ENCODE data around the gene TSPAN14.
"Not testable (repeated sequence)": the region's sequence is repeated elsewhere in the genome, so short reads cannot be mapped to it uniquely, and the experiment has no call there.

The TSPAN14 gene

GRCh38 chr10:80416479-80417098 lies 37.5 kb upstream of the TSPAN14 start:
- Histone ChIP-seq H3K4me1 (ENCODE audit: insufficient read depth, low read length, severe bottlenecking) (peaks cover 7% of the 10 kb centered on the region), H3K4me2 (ENCODE audit: low read length) (no peak overlapping the region), H3K9me2 (ENCODE audit: low read depth, low read length) (no peaks in the 10 kb centered on the region), H3K36me3 (ENCODE audit: insufficient read depth, low read length) (peaks cover 5% of the 10 kb centered on the region; the same call in 1 of the 2 replicates), H3K9me3 (ENCODE audit: low read length) (no peaks in the 10 kb centered on the region), H4K20me1 (ENCODE audit: insufficient read depth, low read length) (no peaks in the 10 kb centered on the region), H3K4me3 (ENCODE audit: low read depth, low read length, poor library complexity, severe bottlenecking) (no peak overlapping the region), H3K27ac (ENCODE audit: low read depth, low read length, poor library complexity, severe bottlenecking) (no peak overlapping the region), H3K27me3 (ENCODE audit: insufficient read depth, low read length) (no peaks in the 10 kb centered on the region), H3F3A (ENCODE audit: insufficient read depth, low read length) (no peaks in the 10 kb centered on the region), H2AFZ (ENCODE audit: low read length) (no peak overlapping the region), H3K9ac (ENCODE audit: low read length) (no peak overlapping the region), H3K79me2 (ENCODE audit: insufficient read depth, low read length) (no peaks in the 10 kb centered on the region)
- TF ChIP-seq EZH2 (IDR thresholded peaks at IDR 0.05; ENCODE audit: borderline replicate concordance, low read length) (no peak), CTCF (IDR thresholded peaks at IDR 0.05; ENCODE audit: low read length) (no peak)

- H3K27me3 ChIP-seq (ENCODE audit: insufficient read depth, low read length); H3K9me3 ChIP-seq (ENCODE audit: low read length); H3K36me3 ChIP-seq (ENCODE audit: insufficient read depth, low read length); H3K4me2 ChIP-seq (ENCODE audit: low read length); H2AFZ ChIP-seq (ENCODE audit: low read length); H3K27ac ChIP-seq (ENCODE audit: low read depth, low read length, poor library complexity, severe bottlenecking); H3K9ac ChIP-seq (ENCODE audit: low read length); H3K79me2 ChIP-seq (ENCODE audit: insufficient read depth, low read length); H3K4me3 ChIP-seq (ENCODE audit: low read depth, low read length, poor library complexity, severe bottlenecking); H3F3A ChIP-seq (ENCODE audit: insufficient read depth, low read length); H4K20me1 ChIP-seq (ENCODE audit: insufficient read depth, low read length); H3K9me2 ChIP-seq (ENCODE audit: low read depth, low read length): not testable (repeated sequence)
- peaks cover 13% of the 10 kb centered on the region for H3K4me1 ChIP-seq (ENCODE audit: insufficient read depth, low read length, severe bottlenecking)
Observed at GRCh38 chr10:80417256-80417655, 36.9 kb upstream of the TSPAN14 start.

GRCh38 chr10:80421050-80421706 lies 32.9 kb upstream of the TSPAN14 start:
- no peaks in the 10 kb centered on the region for H3K79me2 ChIP-seq (ENCODE audit: insufficient read depth, low read length)
- peaks cover 20% of the 10 kb centered on the region for H3K36me3 ChIP-seq (ENCODE audit: insufficient read depth, low read length)
- H3F3A ChIP-seq (ENCODE audit: insufficient read depth, low read length): no peaks in the 10 kb centered on the region
- no peak overlapping the region for H3K4me3 ChIP-seq (ENCODE audit: low read depth, low read length, poor library complexity, severe bottlenecking)
- H3K4me1 ChIP-seq (ENCODE audit: insufficient read depth, low read length, severe bottlenecking): peaks cover 15% of the 10 kb centered on the region
- H3K9ac ChIP-seq (ENCODE audit: low read length): no peak overlapping the region
- H3K9me2 ChIP-seq (ENCODE audit: low read depth, low read length): no peaks in the 10 kb centered on the region
- H3K9me3 ChIP-seq (ENCODE audit: low read length): no peaks in the 10 kb centered on the region
- H3K27ac ChIP-seq (ENCODE audit: low read depth, low read length, poor library complexity, severe bottlenecking): no peak overlapping the region
- no peak overlapping the region for H2AFZ ChIP-seq (ENCODE audit: low read length)
- H3K4me2 ChIP-seq (ENCODE audit: low read length): peak overlapping the region; percentile 12; the same call in 1 of the 2 replicates
- TF ChIP-seq EZH2 (IDR thresholded peaks at IDR 0.05; ENCODE audit: borderline replicate concordance, low read length) (no peak), CTCF (IDR thresholded peaks at IDR 0.05; ENCODE audit: low read length) (no peak)
- no peaks in the 10 kb centered on the region for H4K20me1 ChIP-seq (ENCODE audit: insufficient read depth, low read length)
- H3K27me3 ChIP-seq (ENCODE audit: insufficient read depth, low read length): no peaks in the 10 kb centered on the region

All from OCI-LY1 (cell line).